LNCAP (cell line): ENCODE measurements around the gene AMOTL1.

Source experiments
- TF ChIP-seq, protein P1 (sequence below): fragments of 450-650 bp; IDR thresholded peaks from 2 replicates; pipeline ENCODE4 v1.5.1; 2017; ENCODE audit warnings: mild to moderate bottlenecking

Gene AMOTL1

GRCh38 chr11:94823102-94823732 lies 55.1 kb downstream of the AMOTL1 start:
- TF ChIP-seq, protein P1, sequence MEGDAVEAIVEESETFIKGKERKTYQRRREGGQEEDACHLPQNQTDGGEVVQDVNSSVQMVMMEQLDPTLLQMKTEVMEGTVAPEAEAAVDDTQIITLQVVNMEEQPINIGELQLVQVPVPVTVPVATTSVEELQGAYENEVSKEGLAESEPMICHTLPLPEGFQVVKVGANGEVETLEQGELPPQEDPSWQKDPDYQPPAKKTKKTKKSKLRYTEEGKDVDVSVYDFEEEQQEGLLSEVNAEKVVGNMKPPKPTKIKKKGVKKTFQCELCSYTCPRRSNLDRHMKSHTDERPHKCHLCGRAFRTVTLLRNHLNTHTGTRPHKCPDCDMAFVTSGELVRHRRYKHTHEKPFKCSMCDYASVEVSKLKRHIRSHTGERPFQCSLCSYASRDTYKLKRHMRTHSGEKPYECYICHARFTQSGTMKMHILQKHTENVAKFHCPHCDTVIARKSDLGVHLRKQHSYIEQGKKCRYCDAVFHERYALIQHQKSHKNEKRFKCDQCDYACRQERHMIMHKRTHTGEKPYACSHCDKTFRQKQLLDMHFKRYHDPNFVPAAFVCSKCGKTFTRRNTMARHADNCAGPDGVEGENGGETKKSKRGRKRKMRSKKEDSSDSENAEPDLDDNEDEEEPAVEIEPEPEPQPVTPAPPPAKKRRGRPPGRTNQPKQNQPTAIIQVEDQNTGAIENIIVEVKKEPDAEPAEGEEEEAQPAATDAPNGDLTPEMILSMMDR, result no peak

DNA sequence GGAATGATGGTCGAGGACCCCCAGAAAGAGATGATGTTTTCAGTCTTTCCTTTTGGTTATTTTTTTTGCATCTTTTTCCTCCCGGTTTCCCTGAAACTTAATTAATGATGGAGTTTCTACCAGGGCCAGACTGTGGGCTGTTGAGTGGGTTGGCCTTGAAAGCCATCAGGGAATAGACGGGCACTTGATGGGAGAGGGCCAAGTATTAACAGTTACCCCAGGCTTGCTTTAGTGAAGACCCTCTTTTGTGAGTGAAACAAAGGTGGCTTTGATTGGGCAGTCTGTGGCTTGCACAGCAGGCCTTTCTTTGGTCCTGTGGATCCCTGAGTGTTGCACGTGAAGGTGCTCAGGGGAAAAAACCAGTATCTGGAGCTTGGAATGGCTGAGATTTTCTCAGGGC lies 56.9 kb downstream of the AMOTL1 start:
- TF ChIP-seq, protein P1, result no peak

GRCh38 chr11:94825481-94825880 lies 57.3 kb downstream of the AMOTL1 start:
- TF ChIP-seq, protein P1, result no peak

GRCh38 chr11:94826415-94826814 lies 58.3 kb downstream of the AMOTL1 start:
- TF ChIP-seq, protein P1, result no peak

DNA sequence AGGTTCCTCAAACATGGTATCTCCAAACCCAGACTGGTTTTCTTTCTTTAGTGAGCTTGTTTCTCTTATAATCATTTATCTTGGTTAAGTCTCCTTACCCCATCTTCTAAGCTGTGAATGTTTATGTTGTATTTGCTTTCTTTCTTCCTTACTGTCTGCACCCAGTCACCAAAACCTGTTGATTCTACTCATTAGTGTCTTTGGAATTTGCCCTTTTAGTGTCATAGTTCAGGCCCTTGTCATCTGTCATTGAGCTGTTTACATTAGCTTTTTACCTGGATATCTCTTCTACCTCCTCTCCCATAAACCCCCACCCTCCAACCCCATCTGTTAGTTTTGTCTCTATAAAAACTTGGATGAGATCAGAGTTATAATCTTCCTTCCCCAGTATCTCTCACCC lies 59.9 kb downstream of the AMOTL1 start:
- TF ChIP-seq, protein P1, result no peak

DNA sequence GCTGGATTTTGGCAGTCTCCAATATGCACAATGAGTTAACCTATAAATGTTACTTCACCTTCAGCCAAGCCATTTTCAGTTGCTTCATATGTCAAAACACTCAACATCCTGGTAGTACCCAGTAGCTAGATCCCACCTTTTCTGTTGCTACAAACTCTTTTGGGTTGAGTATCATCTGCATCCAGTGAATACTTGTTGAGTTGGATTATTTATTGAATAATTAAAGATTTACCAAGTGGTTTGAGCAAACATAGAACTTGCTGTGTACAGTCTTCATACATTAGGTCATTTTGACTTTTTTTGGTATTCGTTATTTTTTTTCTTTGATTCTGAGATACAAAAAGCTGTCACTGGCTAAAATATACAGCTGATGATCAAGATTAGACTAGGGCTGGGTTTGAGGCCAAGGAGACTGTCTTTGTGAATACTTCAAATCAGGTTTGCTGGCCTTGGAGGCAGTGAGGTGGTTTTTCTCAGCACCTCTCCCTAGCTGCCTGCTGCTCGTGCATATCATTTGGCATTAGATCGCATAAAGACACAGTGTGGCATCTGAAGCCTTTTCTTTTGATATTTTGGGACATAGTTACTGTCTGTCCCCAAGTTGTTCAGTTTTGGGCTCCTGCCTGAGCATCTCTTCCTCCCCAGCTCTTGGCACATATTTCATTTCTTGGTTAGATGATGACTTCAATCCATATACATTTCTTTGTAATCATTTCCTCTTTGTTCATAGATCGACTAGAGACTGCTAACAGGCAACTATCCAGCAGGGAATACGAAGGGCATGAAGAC lies 62.8 kb downstream of the AMOTL1 start:
- TF ChIP-seq, protein P1, result no peak

GRCh38 chr11:94831529-94831928 lies 63.4 kb downstream of the AMOTL1 start:
- TF ChIP-seq, protein P1, result no peak
